GM12872 (cell line): ENCODE results near the gene IMMP2L.

ENCODE experiments used
- CTCF ChIP-seq: IDR thresholded peaks from 3 replicates; pipeline ENCODE4 v1.5.1; 2011; ENCODE audit warnings: low read depth, mild to moderate bottlenecking, low read length, moderate library complexity; ENCODE audit not compliant: insufficient read depth

IMMP2L gene

GRCh38 chr7:110897538-110897937 lies 664.8 kb downstream of the IMMP2L start:
- TF ChIP-seq CTCF = no peak

GRCh38 chr7:110894111-110894510 lies 668.2 kb downstream of the IMMP2L start:
- TF ChIP-seq CTCF = no peak

GRCh38 chr7:110891197-110891596 lies 671.1 kb downstream of the IMMP2L start:
- no peak for TF ChIP-seq CTCF

GRCh38 chr7:110890101-110890500 lies 672.2 kb downstream of the IMMP2L start:
- TF ChIP-seq CTCF = no peak

GRCh38 chr7:110889335-110889734 lies 673.0 kb downstream of the IMMP2L start:
- no peak for TF ChIP-seq CTCF

- no peak for TF ChIP-seq CTCF
Observed at GRCh38 chr7:110888641-110889040, 673.7 kb downstream of the IMMP2L start.

GRCh38 chr7:110885474-110885873 lies 676.8 kb downstream of the IMMP2L start:
- no peak for TF ChIP-seq CTCF

- TF ChIP-seq CTCF = no peak
Observed at GRCh38 chr7:110881721-110882120, 680.6 kb downstream of the IMMP2L start.
